ENCODE data around the gene GADD45G.

DNA sequence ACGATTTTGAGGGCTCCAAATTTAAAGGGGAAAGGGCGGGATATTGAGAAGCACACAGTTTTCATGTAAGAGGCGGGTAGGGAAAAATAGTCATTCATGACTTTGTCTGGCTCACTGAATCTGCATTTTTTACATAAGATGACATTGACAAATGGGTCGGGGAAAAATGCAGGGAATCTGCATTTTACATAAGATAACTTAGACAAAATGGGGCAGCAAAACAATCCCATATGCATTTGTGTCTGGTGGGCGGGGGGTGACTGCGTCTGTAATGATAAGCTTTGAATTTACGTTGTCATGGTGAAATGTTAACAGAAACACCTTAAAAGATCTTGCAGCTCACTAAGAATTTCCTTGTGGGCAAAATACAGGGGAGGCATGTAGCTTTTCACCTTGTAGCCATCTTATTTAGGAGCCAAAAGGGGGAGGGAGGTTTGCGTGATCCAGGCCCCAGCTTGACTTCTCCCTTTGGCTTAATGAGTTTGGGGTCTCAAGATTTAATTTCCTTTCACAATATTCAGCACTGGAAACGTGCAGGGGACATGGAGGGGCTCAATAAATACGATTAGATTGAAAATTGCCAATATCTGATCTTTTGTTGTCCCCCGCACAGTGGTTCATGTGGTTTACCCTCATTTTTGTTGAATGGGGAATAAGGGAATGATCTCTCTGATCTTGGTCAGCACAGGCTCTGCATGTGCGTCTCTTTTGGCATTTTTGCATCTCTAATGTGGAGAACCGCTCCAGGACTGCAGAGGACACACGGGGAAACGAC is 41.1 kb upstream of the GADD45G start:
- TF ChIP-seq EZH2 (IDR thresholded peaks at IDR 0.05) = no peak
- no peak for TF ChIP-seq POLR2AphosphoS5 (IDR thresholded peaks at IDR 0.05; ENCODE audit: borderline replicate concordance, low read depth, low read length)
- no peak for TF ChIP-seq FOXP2 (optimal IDR thresholded peaks at IDR 0.05; ENCODE audit: control extremely low read depth, extremely low read length, insufficient read depth)
